Endothelial cell of umbilical vein (primary cell): ENCODE results near the gene MB21D2. TPM values are rescaled to one million over a fixed set of nuclear protein-coding genes. Genes with fewer than 3 reads are reported as not detected.

ENCODE experiments used
- BruUV-seq: library from RNA; stranded (reverse); fragments of 400-500 nt; replicated peaks from 2 replicates; lab custom pipeline; 2021; lab: Mats Ljungman, UMichigan
- CTCF ChIA-PET: fragments of 300-600, 350-600 bp; sonication (Branson Sonifier 250); formaldehyde crosslinking; loops from one replicate; lab custom pipeline; 2021; ENCODE audit warnings: antibody characterized with exemption, inconsistent platforms; lab: Charles Lee
- POLR2A ChIA-PET: fragments of 300-600, 350-600 bp; sonication (Branson Sonifier 250); formaldehyde crosslinking; loops from one replicate; lab custom pipeline; 2021; ENCODE audit warnings: antibody characterized with exemption, inconsistent platforms; lab: Charles Lee
- DNase-seq: peaks from one replicate; pipeline ENCODE4 v3.0.0-alpha.2; 2011; ENCODE audit warnings: low read depth, low spot score
- FAIRE-seq: peaks from 2 replicates; lab custom pipeline; 2011; peaks lifted over from hg19 to GRCh38; lab: Jason Lieb, UNC
- H2AFZ ChIP-seq: 2 replicates; pipeline ENCODE4 v1.6.0; 2012; ENCODE audit warnings: low read depth, low read length, control low read depth, inconsistent platforms
- H3K27ac ChIP-seq: 2 replicates; pipeline ENCODE4 v1.5.1; 2011; ENCODE audit warnings: low read depth, mild to moderate bottlenecking, control low read depth, low read length, moderate library complexity; ENCODE audit not compliant: insufficient read depth
- H3K27me3 ChIP-seq, 2 experiments: 2 replicates each; pipeline versions ENCODE4 v1.6.0 to v1.6.1; 2011; ENCODE audit warnings: low read length in 2 of 2, mixed read lengths in 1 of 2; ENCODE audit not compliant: control insufficient read depth in 2 of 2, insufficient read depth in 2 of 2
- H3K36me3 ChIP-seq, 2 experiments: 2 replicates in 1 of 2; 3 replicates in 1 of 2; pipeline ENCODE4 v1.5.1; 2011; ENCODE audit warnings: low read length in 2 of 2, mild to moderate bottlenecking in 1 of 2, moderate library complexity in 1 of 2; ENCODE audit not compliant: control insufficient read depth in 2 of 2, insufficient read depth in 2 of 2; ENCODE audit errors: extremely low read depth in 1 of 2
- H3K4me1 ChIP-seq: 3 replicates; pipeline ENCODE4 v1.5.1; 2011; ENCODE audit warnings: mild to moderate bottlenecking, low read length; ENCODE audit not compliant: control insufficient read depth, insufficient read depth; ENCODE audit errors: extremely low read depth
- H3K4me2 ChIP-seq: 2 replicates; pipeline ENCODE4 v1.6.1; 2011; ENCODE audit warnings: low read length, control low read depth, mixed read lengths; ENCODE audit not compliant: insufficient read depth
- H3K4me3 ChIP-seq, 3 experiments: fragments of 200-600 bp in 1 of 3; sonication (generic), shearing (Covaris generic) in 1 of 3; replicated peaks in 1 of 3; 2 replicates each; pipeline ENCODE4 v1.5.1; 2011 to 2016; ENCODE audit warnings: control low read depth in 3 of 3, low read length in 3 of 3, mild to moderate bottlenecking in 2 of 3, inconsistent platforms in 1 of 3, low read depth in 1 of 3, moderate library complexity in 1 of 3; ENCODE audit not compliant: insufficient read depth in 1 of 3
- H3K79me2 ChIP-seq: 2 replicates; pipeline ENCODE4 v1.6.0; 2012; ENCODE audit warnings: low read length, inconsistent platforms; ENCODE audit not compliant: control insufficient read depth, insufficient read depth
- H3K9ac ChIP-seq: replicated peaks from 2 replicates; pipeline ENCODE3; 2011; ENCODE audit warnings: low read length, control low read depth; ENCODE audit not compliant: insufficient read depth; ENCODE audit errors: extremely low read depth
- H3K9me1 ChIP-seq: replicated peaks from 3 replicates; pipeline ENCODE4 v1.6.0; 2011; ENCODE audit warnings: mild to moderate bottlenecking, low read length; ENCODE audit not compliant: control insufficient read depth, insufficient read depth; ENCODE audit errors: extremely low read depth
- H3K9me3 ChIP-seq: replicated peaks from 2 replicates; pipeline ENCODE4 v1.5.1; 2012; ENCODE audit warnings: low read length, inconsistent platforms; ENCODE audit not compliant: control insufficient read depth, insufficient read depth
- H4K20me1 ChIP-seq: replicated peaks from 2 replicates; pipeline ENCODE3; 2011; ENCODE audit warnings: mild to moderate bottlenecking, low read length; ENCODE audit not compliant: control insufficient read depth, insufficient read depth; ENCODE audit errors: extremely low read depth
- EZH2 ChIP-seq: IDR thresholded peaks from 2 replicates; pipeline ENCODE4 v1.6.1; 2012; ENCODE audit warnings: borderline replicate concordance, low read depth, mild to moderate bottlenecking, moderate library complexity, low read length, inconsistent platforms; ENCODE audit not compliant: severe bottlenecking
- FOS ChIP-seq: IDR thresholded peaks from 2 replicates; pipeline ENCODE4 v1.6.1; 2011; ENCODE audit warnings: mild to moderate bottlenecking, low read length, moderate library complexity, borderline replicate concordance; ENCODE audit not compliant: insufficient read depth
- GATA2 ChIP-seq: IDR thresholded peaks from 2 replicates; pipeline ENCODE4 v1.7.0; 2011; ENCODE audit warnings: low read depth, mild to moderate bottlenecking, moderate library complexity, mixed read lengths, low read length; ENCODE audit not compliant: insufficient read length, insufficient read depth
- JUN ChIP-seq: IDR thresholded peaks from 2 replicates; pipeline ENCODE4 v1.6.1; 2011; ENCODE audit warnings: borderline replicate concordance, low read depth; ENCODE audit not compliant: insufficient read length, insufficient read depth
- MYC ChIP-seq: IDR thresholded peaks from one replicate; pipeline ENCODE4 v1.6.1; 2011; ENCODE audit warnings: mild to moderate bottlenecking, low read depth, low read length
- POLR2A ChIP-seq: IDR thresholded peaks from 2 replicates; pipeline ENCODE4 v1.6.1; 2012; ENCODE audit warnings: low read depth, mild to moderate bottlenecking, control low read depth, low read length
- POLR2AphosphoS5 ChIP-seq: IDR thresholded peaks from 2 replicates; pipeline ENCODE4 v1.6.1; 2012; ENCODE audit warnings: low read depth, mild to moderate bottlenecking, control low read depth, low read length, moderate library complexity; ENCODE audit not compliant: insufficient read depth
- dilution Hi-C: fragments of 300-500 bp; cut with MboI; formaldehyde crosslinking; loops from one replicate; pipeline ENCODE4 v1.15.0; 2019; ENCODE audit warnings: low sequenced_read_pairs; ENCODE audit not compliant: extremely low pct_ligation_motif_present
- intact Hi-C: fragments of 100-400 bp; cut with micrococcal nuclease; formaldehyde crosslinking; loops from one replicate; pipeline ENCODE4 v1.10.0; 2022
- polyA plus RNA-seq, 4 experiments: library from polyadenylated mRNA; depleted of rRNA in 3 of 4; stranded (reverse) in 3 of 4; unstranded in 1 of 4; fragments of >200 nt; gene quantifications; 2 replicates each; pipeline versions ENCODE4 v1.2.1 to v1.2.3, GENCODE V29; 2011 to 2012; ENCODE audit warnings: missing spikeins in 1 of 4
- total RNA-seq: library from RNA; stranded (reverse); gene quantifications from 2 replicates; pipeline ENCODE4 v1.2.3, GENCODE V29; 2021
- TF ChIP-seq, protein P1 (sequence below), 2 donors: IDR thresholded peaks; 1 replicate in 1 of 2; 2 replicates in 1 of 2; pipeline ENCODE4 v1.5.1; 2011; ENCODE audit warnings: low read length in 2 of 2, mild to moderate bottlenecking in 2 of 2, moderate library complexity in 2 of 2, control low read depth in 1 of 2, inconsistent platforms in 1 of 2, low read depth in 1 of 2; ENCODE audit not compliant: insufficient read depth in 1 of 2; ENCODE audit errors: extremely low read depth in 1 of 2

The MB21D2 gene
- total and polyA plus RNA-seq, 2 donors (not counting 3 experiments of a cell fraction or from before 2014, with no cell fraction given), result 6.7 to 7.4 TPM

DNA sequence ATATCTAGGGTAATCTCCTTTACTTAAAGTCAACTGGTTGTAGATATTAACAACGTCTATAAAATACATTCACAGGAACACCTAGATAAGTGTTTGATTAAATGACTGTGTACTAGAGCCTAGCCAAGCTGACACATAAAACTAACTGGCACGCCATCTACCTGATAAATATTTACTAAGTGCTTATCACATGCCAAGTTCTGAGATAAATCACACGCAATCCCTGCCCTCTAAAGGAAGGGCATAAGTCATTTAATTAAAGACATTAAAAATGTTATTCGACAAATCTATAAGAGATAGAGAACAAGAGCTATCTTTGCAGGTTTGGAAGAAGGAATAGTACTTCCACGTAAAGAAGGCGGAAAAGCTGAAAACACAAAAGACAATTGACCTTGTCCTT lies 11.1 kb upstream of the MB21D2 start:
- dilution Hi-C loops (no loop called here), intact Hi-C loops (no loop called here)
- no peak for DNase-seq
- H3K27ac ChIP-seq, result no peak overlapping the region
- H3K36me3 ChIP-seq, result no peaks in the 10 kb centered on the region
- no peaks in the 10 kb centered on the region for H3K9me1 ChIP-seq
- no peaks in the 10 kb centered on the region for H3K4me1 ChIP-seq
- TF ChIP-seq FOS (no peak), GATA2 (no peak), POLR2AphosphoS5 (no peak), MYC (no peak), JUN (no peak), EZH2 (no peak), POLR2A (no peak)
- TF ChIP-seq, protein P1, sequence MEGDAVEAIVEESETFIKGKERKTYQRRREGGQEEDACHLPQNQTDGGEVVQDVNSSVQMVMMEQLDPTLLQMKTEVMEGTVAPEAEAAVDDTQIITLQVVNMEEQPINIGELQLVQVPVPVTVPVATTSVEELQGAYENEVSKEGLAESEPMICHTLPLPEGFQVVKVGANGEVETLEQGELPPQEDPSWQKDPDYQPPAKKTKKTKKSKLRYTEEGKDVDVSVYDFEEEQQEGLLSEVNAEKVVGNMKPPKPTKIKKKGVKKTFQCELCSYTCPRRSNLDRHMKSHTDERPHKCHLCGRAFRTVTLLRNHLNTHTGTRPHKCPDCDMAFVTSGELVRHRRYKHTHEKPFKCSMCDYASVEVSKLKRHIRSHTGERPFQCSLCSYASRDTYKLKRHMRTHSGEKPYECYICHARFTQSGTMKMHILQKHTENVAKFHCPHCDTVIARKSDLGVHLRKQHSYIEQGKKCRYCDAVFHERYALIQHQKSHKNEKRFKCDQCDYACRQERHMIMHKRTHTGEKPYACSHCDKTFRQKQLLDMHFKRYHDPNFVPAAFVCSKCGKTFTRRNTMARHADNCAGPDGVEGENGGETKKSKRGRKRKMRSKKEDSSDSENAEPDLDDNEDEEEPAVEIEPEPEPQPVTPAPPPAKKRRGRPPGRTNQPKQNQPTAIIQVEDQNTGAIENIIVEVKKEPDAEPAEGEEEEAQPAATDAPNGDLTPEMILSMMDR (IDR thresholded peaks at IDR 0.05; ENCODE audit: extremely low read depth in 1 of 2, insufficient read depth in 1 of 2, low read depth in 1 of 2, low read length in 2 of 2), result no peak
- CTCF ChIA-PET, result interaction anchor here (1.4 kb wide), 1 partner anchor 9 kb away, joined by 3 read pairs; no protein-coding TSS in a partner anchor
- no peaks in the 10 kb centered on the region for H3K27me3 ChIP-seq
- no TSS peak for BruUV-seq
- no peaks in the 10 kb centered on the region for H3K9me3 ChIP-seq
- H3K9ac ChIP-seq, result no peak overlapping the region
- H3K4me2 ChIP-seq, result no peak overlapping the region
- H3K79me2 ChIP-seq, result no peaks in the 10 kb centered on the region
- H2AFZ ChIP-seq, result no peak overlapping the region
- no peak overlapping the region for H3K4me3 ChIP-seq
- POLR2A ChIA-PET, result no interaction called here
- no peak for FAIRE-seq
- no peaks in the 10 kb centered on the region for H4K20me1 ChIP-seq
